Astrocyte of the cerebellum (primary cell): Measurements from ENCODE around the gene BTBD2.

Source experiments
- DNase-seq: peaks from one replicate; pipeline ENCODE4 v3.0.0-alpha.2; 2011; ENCODE audit warnings: low read depth
- H3K4me3 ChIP-seq: 2 replicates; pipeline ENCODE4 v1.5.1; 2011; ENCODE audit warnings: mild to moderate bottlenecking, low read depth, low read length, moderate library complexity
- CTCF ChIP-seq: IDR thresholded peaks from 2 replicates; pipeline ENCODE4 v1.5.1; 2012; ENCODE audit warnings: low read length, low read depth, moderate library complexity, mild to moderate bottlenecking; ENCODE audit errors: missing control alignments
- in situ Hi-C: cut with HindIII; loops from 2 replicates; pipeline ENCODE4 v1.10.0; 2017; ENCODE audit warnings: low sequenced_read_pairs

The BTBD2 gene

GRCh38 chr19:1974381-1975161 is 40.9 kb downstream of the BTBD2 start:
- no peak overlapping the region for H3K4me3 ChIP-seq
- in situ Hi-C loops, result no loop called here
- no peak for TF ChIP-seq CTCF
- no peak for DNase-seq

- in situ Hi-C loops, result no loop called here
- H3K4me3 ChIP-seq, result no peak overlapping the region
- no peak for DNase-seq
- TF ChIP-seq CTCF, result no peak
Observed at GRCh38 chr19:1970806-1971502, 44.6 kb downstream of the BTBD2 start.

GRCh38 chr19:1970003-1970805 is 45.3 kb downstream of the BTBD2 start:
- in situ Hi-C loops, result no loop called here
- no peak for DNase-seq
- H3K4me3 ChIP-seq, result no peak overlapping the region
- no peak for TF ChIP-seq CTCF

GRCh38 chr19:1969176-1970002 is 46.1 kb downstream of the BTBD2 start:
- DNase-seq, result no peak
- in situ Hi-C loops, result no loop called here

GRCh38 chr19:1968279-1969175 is 47.0 kb downstream of the BTBD2 start:
- no peak overlapping the region for H3K4me3 ChIP-seq
- no peak for DNase-seq
- in situ Hi-C loops, result no loop called here
- no peak for TF ChIP-seq CTCF

More at GRCh38 chr19:1969176-1970002, 46.1 kb downstream of the BTBD2 start:
- H3K4me3 ChIP-seq, result no peak overlapping the region
- no peak for TF ChIP-seq CTCF
